Iris pigment epithelial cell (primary cell): ENCODE results near the gene DMWD.
"Not testable (repeated sequence)": the region's sequence is repeated elsewhere in the genome, so short reads cannot be mapped to it uniquely, and the experiment has no call there.

ENCODE experiments used
- DNase-seq: peaks from one replicate; pipeline ENCODE4 v3.0.0-alpha.2; 2011; ENCODE audit warnings: low read depth

DMWD gene

DNA sequence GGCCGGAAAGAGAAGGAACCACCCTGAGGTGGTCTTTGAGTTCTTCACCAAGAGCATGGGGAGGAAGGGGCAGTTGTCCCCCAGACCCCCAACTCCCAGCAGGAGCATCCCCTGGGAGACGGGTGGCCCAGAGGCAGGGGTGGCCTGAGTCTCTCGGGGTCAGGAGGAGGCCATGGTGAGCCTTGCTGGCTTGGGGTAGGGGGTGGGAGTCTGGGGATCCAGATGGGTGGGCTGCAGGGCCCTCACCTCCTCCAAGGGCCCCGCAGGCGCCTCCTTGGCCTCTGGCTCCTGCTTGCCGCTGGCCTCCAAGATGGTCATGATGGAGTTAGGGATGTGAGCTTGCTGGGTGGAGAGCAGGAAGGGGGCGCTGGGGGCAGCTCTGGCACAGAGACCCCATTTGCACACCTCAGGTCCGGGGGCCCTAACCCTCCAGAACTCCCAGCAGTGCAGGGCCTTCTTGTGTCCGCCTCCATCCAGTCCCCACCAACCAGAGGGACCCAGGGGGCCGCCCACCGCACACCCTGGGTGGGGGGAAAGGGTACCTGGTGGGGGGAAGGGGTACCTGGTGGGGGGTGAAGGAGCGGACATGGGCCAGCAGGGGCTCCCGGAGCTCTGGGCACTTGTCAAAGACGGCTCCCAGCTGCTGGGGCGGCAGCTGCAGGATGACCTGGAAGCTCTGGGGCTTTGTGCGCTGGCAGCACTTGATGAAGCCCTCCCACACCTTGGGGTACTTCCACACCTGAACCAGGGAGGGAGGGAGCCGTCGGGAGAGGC, 23.8 kb upstream of the DMWD start:
- DNase-seq: no peak

DNA sequence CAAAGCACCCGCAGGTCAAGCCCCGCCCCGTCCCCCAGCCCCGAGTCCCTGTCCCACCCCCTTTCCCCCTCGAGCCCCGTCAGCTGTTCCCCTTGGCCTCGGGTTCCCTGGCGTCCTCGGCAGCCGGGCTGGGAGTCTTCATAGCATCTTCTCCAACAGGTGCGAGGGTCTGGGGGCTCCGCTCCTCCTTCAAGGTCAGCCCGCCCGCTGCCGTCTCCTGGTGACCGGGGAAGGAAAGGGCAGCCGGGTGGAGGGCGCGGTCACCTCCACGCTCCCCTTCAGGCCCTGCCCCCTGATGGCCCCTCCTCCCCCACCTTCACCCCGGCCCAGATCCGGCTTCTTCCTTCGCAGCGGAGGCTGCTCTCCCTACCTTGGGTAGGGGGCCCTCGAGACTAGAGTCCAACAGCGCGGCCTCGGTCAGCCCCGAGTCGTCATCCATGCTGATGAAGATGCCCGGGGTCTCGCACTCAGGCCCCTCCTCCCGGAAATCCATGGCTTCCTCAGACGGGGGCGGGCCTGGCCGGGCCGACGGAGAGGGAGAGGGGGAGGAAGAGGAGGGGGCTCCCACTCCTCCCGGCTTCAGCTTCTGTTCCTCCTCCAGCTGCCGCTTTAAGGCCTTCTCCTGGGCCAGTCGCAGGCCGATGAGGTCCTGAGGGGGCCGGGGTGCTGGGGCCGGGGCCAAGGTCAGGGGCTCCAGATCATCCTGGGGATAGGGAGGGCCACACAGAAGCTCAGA, 23.0 kb upstream of the DMWD start:
- no peak for DNase-seq

DNA sequence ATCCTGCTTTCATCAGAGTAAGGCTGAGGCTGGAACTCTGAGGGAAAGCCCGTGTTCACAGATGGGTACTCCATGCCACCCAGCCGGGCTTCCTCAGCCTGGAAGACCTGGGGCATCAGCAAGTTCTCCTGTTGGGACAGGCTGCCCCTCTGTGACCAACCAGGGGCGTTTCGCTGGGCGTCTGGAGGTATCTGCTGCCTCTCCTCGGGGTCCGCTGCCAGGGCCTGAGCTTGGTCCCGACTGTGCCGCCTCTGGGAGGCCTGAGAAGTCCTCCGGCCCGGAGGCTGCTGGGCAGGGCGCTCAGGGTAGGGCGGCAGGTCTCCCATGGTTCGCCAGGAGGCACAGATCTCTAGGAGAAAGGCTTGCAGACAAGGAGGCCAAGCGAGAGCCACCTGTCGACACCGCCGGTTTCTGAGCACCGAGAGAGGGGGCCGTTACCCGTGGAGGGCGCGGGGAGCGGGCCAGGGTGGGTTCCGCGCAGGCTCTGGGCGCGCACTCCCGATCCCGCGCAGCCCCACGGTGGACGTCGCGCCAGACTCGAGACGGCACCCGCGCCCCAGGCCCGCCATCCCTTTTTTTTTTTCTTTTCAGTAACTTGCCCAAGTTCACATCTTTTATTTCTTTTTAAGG, 22.3 kb upstream of the DMWD start, which contains the start of gene RSPH6A:
Gene RSPH6A, minus strand, starts transcription at position 458 of the 630 bp plus-strand sequence. Its CDS starts 132 bp downstream, at position 326.
- DNase-seq: no peak

DNA sequence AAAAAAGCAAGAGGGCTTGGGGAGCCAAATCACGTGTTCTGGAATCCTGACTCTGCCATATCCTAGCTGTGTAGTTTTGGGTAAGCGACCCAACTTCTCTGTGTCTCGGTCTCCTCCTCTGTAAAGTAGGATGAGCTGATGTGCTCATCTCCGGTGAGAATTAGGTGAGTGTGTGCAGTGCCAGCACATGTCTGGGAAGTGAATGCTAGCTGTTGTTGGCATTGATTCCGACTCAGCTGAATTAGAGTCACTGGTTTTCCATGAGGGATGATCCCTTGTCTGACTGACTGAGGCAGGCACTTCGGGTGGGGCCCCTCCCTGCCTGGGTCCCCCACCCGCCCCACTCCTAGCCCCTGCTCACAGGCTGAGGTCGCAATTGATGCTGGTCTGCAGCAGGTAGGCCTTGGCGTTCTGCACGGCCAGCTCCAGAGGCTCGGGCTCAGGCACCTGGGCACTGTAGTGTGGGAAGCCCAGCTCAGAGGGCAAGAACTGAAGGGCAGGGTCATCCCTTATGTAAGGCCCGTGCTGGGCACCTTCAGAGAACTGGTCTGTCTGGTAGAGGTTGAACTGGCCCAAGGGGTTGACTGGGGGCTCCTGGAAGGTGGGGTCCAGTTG, 21.6 kb upstream of the DMWD start:
- no peak for DNase-seq

DNA sequence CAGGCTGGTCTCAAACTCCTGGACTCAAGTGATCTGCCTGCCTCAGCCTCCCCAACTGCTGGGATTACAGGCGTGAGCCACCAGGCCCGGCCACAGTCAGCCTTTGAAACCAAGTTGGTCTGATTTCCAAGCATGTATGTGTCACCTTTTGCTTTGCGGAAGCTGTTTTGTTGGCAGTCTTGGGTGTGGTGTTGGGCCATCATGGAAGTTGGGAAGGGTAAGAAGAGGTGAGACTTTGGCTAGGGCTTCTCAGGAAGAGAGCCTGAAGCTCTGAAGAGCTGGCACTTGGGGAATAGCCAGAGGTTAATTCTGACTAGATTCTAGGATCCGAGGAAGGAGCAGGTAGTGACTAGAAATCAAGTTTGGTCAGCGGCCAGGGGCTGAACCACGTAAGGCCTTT, 19.7 kb upstream of the DMWD start:
- no peak for DNase-seq

DNA sequence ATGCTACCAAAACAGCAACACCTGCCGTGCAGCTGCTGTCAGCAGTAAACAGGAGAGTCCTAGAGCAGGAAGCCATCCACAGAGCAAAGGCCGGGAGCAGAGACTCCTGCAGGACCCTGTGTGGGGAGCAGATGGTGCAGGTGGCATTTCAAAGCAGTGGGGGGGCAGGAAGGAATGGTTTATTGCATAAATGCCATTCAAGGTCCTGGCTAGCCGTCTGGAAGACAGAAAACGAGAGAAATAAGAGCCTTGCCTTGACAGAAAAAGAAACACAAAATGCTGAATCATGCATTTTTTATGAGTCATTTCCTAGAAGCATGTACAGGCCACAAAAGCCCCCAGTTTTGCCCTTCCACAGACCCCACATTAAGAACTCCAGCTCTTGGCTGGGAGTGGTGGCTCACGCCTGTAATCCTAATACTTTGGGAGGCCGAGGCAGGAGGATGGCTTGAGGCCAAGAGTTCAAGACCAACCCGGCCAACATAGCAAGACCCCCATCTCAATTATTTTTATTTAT, 17.1 kb upstream of the DMWD start:
- peak; percentile 86 for DNase-seq

DNA sequence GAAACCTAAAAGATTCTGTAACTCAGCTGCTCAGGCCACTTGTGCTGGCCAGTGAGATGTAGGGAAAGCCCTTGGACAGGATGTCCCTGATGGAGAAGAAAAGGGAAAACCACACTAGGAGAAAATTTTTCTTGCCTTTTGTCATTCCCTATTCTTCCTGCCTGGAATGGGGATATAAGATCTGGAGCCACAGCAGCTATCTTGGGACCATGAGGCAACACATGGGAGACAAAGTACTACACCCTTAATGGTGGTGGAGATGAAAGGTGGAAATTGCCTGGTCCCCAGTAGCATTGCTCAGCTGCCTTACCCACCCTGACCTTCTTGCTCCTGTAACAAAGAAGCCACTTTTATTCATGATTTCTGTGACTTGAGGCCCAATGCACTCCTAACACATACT, 13.1 kb upstream of the DMWD start:
- DNase-seq: no peak

DNA sequence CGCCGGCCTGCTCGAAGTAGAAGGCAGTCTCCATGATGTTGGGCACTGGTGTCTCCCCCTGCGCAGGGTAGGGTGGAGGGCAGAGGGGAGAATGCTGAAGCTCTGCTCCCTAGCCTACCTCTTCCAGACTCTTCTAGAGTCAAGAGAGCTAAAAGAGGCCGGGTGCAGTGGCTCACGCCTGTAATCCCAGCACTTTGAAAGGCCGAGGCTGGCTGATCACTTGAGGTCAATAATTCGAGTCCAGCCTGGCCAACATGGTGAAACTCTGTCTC, 12.2 kb upstream of the DMWD start:
- no peak for DNase-seq

DNA sequence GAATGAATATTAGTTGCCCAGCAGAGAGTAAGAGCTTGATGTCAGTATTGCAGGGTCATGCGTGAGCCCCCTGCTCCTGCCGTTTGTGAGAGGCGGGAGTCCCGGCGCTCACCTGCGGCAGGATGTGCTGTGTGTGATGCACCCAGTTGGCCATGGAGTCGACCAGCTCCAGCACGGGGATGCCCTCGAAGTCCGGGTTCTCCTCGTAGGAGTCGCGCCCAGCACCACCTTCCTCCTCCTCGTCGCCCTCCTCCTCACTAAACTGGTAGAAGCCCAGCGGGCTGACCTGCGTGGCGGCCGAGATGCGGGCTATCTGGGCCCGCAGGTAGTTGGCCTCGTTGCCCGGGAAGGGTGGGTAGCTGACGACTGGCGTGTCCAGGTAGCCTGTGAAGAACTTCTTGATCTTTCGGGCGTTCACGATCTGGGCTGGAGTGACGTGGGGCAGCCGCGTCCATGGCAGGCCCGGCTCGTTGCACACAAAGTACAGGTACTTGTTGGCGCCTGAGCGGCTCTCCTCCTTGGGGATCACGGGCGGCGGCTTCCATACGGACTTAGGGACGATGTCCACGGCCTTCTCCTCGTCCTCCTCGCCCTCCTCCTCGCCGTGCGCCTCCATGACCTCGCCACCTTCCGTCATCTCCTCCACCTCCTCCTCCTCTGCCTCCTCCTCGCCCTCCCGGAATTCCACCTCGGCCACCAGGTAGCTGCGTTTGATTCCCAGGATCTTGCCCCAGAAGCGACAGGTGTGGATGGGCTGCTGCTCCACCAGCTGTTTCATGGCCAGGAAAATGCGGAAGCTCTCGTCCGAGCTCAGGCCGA, 11.7 kb upstream of the DMWD start:
- DNase-seq: no peak

DNA sequence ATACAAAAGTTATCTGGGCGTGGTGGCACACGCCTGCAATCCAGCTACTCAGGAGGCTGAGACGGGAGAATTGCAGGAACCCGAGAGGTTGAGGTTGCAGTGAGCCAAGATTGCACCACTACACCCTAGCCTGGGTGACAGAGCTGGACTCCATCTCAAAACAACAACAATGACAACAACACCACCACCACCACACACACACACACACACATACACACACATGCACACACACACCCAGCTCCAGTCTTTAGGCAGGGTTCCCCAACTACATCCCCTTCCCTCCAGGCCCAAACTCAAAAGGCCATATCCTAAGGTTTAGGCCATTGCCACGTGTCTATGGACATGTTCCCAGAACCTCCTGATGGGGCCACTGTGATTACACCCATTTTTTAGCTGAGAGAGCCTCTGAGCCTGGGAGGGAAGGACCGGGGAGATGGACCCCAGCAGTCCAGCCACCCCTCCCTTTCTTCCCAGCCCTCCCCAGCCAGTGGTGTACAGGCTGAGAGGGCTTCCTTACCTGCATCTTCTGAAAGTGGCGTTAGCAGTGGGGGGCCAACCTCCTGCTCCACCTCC, 9.0 kb upstream of the DMWD start:
- DNase-seq: no peak

DNA sequence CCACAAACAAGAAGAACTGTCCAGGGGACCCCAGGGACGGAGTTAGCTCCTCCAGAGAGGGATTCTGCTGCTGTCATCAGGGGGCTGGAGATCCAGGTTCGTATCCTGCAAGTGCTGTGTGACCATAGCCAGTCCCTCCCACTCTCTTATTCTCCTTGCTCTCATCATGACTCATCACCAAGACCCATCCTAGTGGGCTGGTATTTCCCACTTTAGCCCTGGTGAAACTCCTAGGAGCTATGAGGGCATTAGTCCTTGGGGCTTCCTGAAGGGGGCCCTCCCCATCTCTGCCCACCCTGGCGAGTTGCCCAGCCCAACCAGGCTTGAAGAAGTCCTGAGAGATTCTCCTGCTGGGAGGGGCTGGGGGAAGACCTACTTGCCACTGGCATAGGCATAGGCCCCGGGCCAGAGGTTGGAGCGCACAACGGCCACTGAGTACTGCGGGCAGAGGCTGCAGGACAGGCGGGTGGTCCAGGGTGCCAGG, 7.5 kb upstream of the DMWD start:
- peak; percentile 58 for DNase-seq

DNA sequence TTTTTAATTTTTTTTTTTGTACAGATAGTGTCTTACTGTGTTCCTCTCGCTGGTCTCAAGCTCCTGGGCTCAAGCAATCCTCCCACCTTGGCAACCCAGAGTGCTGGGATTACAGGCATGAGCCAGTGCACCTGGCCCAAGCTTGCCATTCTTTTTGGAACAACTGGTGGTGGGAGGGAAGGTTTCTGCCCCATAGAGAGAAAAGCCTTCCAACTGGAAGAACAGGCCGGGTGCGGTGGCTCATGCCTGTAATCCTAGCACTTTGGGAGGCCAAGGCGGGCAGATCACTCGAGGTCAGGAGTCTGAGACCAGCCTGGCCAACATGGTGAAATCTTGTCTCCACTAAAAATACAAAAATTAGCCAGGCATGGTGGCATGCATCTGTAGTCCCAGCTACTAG, 6.9 kb upstream of the DMWD start:
- not testable (repeated sequence) for DNase-seq

DNA sequence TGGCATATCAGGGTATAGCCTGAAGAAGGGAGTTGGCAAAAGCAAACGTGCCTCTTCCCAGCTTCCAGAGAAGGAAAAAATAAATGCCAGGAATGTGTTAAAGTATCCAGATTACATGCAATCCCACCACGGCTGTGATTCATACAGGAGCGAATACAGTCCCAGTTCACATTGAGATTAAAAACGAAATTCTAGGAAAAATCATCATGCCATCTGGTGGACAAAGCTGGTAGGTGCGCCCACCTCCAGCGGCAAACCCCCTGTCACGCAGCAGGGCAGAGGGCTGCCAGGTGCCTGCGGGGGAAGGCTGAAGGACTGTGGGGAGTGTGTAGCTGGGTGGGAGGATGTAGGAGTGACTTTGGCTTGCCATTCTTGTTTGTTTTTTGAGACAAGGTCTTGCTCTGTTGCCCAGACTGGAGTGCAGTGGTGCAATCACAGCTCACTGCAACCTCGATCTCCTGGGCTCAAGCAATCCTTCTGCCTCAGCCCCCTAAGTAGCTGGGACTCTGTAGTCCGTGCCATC, 6.4 kb upstream of the DMWD start:
- DNase-seq: peak; percentile 59

DNA sequence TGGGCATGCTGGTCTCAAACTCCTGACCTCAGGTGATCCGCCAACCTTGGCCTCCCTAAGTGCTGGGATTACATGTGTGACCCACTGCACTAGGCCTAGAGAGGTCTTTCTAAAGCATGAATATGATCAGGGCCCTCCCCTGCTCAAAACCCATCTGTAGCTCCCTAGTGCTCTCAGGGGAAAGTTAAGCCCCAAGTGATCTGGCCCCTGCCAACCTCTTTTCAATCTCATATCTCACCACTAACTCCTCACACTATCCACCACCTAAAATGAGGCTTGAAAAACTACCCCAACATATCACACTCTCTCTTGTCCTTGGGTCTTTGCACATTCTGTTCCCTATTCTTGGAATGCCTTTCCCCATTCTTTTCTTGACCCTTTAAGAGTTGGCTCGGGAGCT, 2.0 kb upstream of the DMWD start:
- DNase-seq: no peak

DNA sequence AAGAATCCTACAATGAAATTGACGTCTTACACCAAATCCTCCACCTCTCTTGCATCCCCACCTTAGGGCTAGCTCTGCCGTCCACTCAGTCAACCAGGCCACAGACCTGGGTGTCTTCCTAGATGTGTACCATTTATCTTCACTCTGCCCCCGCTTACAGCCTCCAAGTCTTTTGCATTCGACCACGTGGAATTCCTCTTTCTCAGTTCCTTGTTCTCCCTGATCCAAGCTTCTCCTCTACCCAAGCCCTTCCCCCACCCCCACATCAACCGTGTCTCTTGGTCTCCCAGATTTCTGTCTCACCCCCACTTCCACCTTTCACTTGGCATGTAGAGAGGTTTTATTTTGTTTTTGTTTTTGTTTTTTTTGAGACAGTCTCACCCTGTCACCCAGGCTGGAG, 1.2 kb upstream of the DMWD start:
- DNase-seq: no peak

DNA sequence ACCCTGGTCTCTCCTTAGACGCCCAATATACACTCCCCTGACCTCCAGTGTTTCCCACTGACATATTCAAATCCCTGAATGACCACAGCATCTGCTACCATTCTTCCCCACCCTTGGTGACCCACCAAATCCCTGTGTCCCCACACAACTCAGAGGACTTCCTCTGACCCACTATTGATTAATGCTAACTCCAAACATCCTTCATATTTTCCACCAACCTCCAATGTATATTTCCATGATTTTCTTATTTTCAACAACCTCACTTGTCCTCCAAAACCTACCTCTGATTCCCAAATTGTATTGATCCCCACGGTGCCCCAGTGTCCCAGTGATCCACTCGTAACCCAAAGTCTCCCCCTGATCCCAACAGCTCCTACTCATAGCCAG, 526 bp upstream of the DMWD start:
- DNase-seq: no peak

DNA sequence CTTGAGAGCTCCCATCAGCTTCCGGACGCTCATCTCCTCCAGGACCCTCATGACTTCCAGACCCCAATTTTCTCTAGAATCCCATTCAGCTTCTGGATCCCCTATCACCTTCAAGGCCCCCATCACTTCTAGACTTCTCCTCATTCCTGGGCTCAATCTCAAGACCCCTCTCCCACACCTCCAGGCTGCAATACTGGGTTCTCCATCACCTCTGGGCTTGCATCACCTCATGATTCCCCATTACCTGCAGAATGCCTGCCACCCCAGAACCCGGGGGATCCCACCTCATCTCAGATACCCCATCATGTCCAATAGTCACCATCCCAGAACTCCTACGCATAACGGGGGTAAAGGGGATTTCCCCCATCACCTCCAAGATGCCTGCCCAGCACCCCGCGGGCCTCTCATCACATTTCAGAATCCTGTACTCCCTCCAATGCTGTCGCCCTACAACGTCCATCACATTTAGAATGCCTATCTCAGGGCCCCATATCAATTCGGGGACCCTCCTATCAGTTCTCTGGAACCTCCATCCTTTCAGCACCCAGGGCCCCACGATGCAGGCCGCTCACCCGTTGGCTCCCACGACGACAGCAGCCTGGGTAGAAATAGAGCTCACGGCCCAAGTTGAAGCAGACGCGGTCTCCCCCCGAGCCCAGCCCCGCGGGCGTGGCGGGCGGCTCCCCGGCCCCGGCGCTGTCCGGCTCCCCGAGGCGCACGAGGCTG, 738 bp downstream of the DMWD start:
- DNase-seq: no peak

DNA sequence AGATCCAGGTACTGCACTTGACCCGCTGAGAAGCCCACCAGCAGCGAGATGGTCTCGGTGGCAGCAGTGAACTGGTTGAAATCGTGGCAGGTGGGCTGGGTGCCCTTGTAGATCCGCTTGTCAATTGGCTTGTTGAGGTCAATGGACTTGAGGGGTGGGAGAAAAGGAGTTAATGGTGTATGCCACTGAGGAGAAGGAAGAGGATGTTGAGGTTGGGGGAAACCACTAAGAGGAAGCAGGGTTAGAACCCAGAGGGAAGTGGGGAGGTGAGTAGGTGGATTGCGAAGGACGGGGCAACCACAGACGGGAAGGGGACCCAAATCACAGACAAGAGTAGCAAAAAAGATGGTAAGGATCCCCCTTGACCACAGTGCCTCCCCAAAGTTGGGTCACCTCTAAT, 1.7 kb downstream of the DMWD start:
- no peak for DNase-seq

DNA sequence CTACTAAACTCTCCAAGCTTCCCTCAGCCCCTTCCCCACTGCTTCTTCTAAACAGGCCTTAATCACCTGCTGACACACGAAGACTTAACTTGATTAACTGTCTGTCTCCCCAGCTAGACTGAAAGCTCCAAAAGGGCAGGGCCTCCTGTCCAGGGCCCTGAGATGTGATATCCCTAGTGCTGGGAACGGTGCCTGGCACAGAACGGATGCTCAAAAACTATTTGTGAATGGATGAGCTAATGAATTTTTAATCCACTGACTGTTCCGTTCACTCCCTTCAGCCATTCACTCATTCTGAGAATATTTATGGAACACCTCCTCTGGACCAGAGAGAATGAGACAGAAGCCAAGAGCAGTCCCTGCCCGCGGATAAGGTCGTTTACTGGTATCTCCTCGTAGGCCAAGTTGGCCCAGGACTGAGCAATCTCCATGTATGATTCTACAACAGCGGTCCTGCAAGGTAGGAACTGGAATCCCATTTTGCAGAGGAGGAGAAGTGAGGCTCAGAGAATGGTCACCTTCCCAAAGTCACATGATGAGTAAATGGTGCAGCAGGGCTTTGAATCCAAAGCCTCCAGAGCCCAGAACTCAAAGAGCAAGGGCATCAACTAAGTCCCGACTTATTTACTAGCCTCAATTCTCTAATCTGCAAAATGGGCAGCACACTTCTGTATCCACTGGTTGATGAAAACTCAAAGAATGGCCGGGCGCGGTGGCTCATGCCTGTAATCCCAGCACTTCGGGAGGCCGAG, 3.4 kb downstream of the DMWD start:
- DNase-seq: no peak

DNA sequence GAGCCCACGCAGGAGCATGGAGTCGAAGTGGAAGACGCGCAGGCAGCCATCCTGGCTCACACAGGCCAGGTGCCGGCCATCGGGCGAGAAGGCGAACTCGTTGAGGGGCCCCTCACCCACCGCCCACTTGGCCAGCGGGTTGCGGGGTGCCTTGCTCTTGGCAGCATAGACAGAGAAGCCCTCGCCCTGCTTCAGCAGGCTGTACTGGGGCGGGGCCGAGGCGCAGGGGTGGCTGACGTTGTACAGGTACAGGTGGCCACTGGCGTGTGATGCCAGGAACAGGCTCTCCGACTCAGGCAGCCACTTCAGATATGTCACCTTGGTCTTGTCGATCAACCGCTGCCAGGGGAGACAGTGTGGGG, 6.1 kb downstream of the DMWD start:
- DNase-seq: no peak
